GM12801 (cell line): ENCODE data around the gene BAHCC1.

Source experiments
- CTCF ChIP-seq: IDR thresholded peaks from one replicate; pipeline ENCODE4 v1.5.1; 2011; ENCODE audit warnings: control low read depth; ENCODE audit not compliant: insufficient read length; ENCODE audit errors: extremely low read depth

Gene BAHCC1

GRCh38 chr17:81508639-81509206 is 113.5 kb downstream of the BAHCC1 start:
- no peak for TF ChIP-seq CTCF

GRCh38 chr17:81509207-81509971 is 114.1 kb downstream of the BAHCC1 start:
- no peak for TF ChIP-seq CTCF

GRCh38 chr17:81509972-81510784 is 114.9 kb downstream of the BAHCC1 start:
- TF ChIP-seq CTCF: no peak

- TF ChIP-seq CTCF: no peak
Measured at GRCh38 chr17:81510785-81511553, 115.7 kb downstream of the BAHCC1 start.

- no peak for TF ChIP-seq CTCF
Measured at GRCh38 chr17:81511554-81511803, 116.2 kb downstream of the BAHCC1 start.

DNA sequence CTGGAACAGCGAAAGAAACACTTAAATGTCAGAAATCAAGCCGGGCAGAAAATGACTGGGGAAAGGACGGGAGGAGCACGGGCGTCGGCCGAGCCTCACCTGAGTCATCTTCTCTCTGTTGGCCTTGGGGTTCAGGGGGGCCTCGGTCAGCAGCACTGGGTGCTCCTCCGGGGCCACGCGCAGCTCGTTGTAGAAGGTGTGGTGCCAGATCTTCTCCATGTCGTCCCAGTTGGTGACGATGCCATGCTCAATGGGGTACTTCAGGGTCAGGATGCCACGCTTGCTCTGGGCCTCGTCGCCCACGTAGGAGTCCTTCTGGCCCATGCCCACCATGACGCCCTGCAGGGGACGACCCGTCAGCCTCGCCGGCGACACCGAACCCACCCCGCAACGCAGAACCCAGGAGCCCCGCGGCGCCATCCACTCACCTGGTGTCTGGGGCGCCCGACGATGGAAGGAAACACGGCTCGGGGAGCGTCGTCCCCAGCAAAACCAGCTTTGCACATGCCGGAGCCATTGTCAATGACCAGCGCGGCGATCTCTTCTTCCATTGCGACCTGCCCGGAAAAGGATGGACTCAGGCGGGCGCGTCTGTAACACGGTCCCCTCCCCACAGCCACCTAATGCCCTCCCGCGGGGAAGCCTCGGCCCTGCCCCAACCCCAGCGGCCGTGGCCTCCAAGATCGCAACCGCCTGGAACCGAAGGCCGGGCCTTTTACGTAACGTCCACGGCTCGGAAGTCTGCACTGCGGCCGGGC is 116.7 kb downstream of the BAHCC1 start:
- TF ChIP-seq CTCF: no peak
